ENCODE results near the gene DNAAF5.

DNAAF5 gene

GRCh38 chr7:768881-769504, 42.5 kb downstream of the DNAAF5 start:
- DNase-seq (ENCODE audit: low spot score): no peak

GRCh38 chr7:770336-770735, 43.8 kb downstream of the DNAAF5 start:
- no peak for DNase-seq (ENCODE audit: low spot score)

- DNase-seq (ENCODE audit: low spot score): no peak
These were observed 44.3 kb downstream of the DNAAF5 start for GRCh38 chr7:770741-771166.

GRCh38 chr7:771234-772004, 44.9 kb downstream of the DNAAF5 start:
- no peak for DNase-seq (ENCODE audit: low spot score)

GRCh38 chr7:772005-772294, 45.5 kb downstream of the DNAAF5 start:
- no peak for DNase-seq (ENCODE audit: low spot score)

- no peak for DNase-seq (ENCODE audit: low spot score)
These were observed 45.9 kb downstream of the DNAAF5 start for GRCh38 chr7:772392-772791.

- no peak for DNase-seq (ENCODE audit: low spot score)
These were observed 46.5 kb downstream of the DNAAF5 start for GRCh38 chr7:772861-773621.

GRCh38 chr7:773622-773915, 47.1 kb downstream of the DNAAF5 start:
- DNase-seq (ENCODE audit: low spot score): no peak

- no peak for DNase-seq (ENCODE audit: low spot score)
These were observed 47.9 kb downstream of the DNAAF5 start for GRCh38 chr7:774161-775109.

- no peak for DNase-seq (ENCODE audit: low spot score)
These were observed 49.9 kb downstream of the DNAAF5 start for GRCh38 chr7:776381-776780.

- DNase-seq (ENCODE audit: low spot score): no peak
These were observed 50.7 kb downstream of the DNAAF5 start for GRCh38 chr7:776992-777727.

GRCh38 chr7:777728-778078, 51.2 kb downstream of the DNAAF5 start:
- no peak for DNase-seq (ENCODE audit: low spot score)

- DNase-seq (ENCODE audit: low spot score): no peak
These were observed 51.9 kb downstream of the DNAAF5 start for GRCh38 chr7:778271-778967.

GRCh38 chr7:778968-779451, 52.5 kb downstream of the DNAAF5 start:
- DNase-seq (ENCODE audit: low spot score): no peak

- DNase-seq (ENCODE audit: low spot score): no peak
These were observed 53.0 kb downstream of the DNAAF5 start for GRCh38 chr7:779480-779879.

- peak; percentile 46 for DNase-seq (ENCODE audit: low spot score)
These were observed 53.6 kb downstream of the DNAAF5 start for GRCh38 chr7:780081-780480.

- DNase-seq (ENCODE audit: low spot score): no peak
These were observed 54.0 kb downstream of the DNAAF5 start for GRCh38 chr7:780516-780915.

GRCh38 chr7:781186-781849, 54.8 kb downstream of the DNAAF5 start:
- DNase-seq (ENCODE audit: low spot score): no peak

- DNase-seq (ENCODE audit: low spot score): no peak
These were observed 55.5 kb downstream of the DNAAF5 start for GRCh38 chr7:781936-782529.

Data from pons (tissue), 1 donor.